SW 1271 (cell line): Measurements from ENCODE around the gene HPDL.
"Not testable (repeated sequence)": the region's sequence is repeated elsewhere in the genome, so short reads cannot be mapped to it uniquely, and the experiment has no call there.

Experiments
- DNase-seq, 2 experiments: peaks; one replicate each; lab custom pipeline; 2025; lab: John Stamatoyannopoulos, UW

HPDL gene

GRCh38 chr1:45326627-45327623 is at the start of gene HPDL:
Gene HPDL (plus strand): TSS chr1:45326895. CDS start chr1:45327149, 254 bp downstream.
- DNase-seq, result peak in 1 of 2 experiments; percentile 19

- no peak for DNase-seq
Observed at GRCh38 chr1:45282351-45282750, 44.3 kb upstream of the HPDL start.

- not testable (repeated sequence) for DNase-seq
Observed at GRCh38 chr1:45284858-45285257, 41.8 kb upstream of the HPDL start.

- DNase-seq, result not testable (repeated sequence)
Observed at GRCh38 chr1:45286521-45286920, 40.2 kb upstream of the HPDL start.

- not testable (repeated sequence) for DNase-seq
Observed at GRCh38 chr1:45291002-45291401, 35.7 kb upstream of the HPDL start.

- DNase-seq, result no peak
Observed at GRCh38 chr1:45291716-45292115, 35.0 kb upstream of the HPDL start.

GRCh38 chr1:45297666-45298356 is 28.9 kb upstream of the HPDL start:
- DNase-seq, result no peak

GRCh38 chr1:45299296-45299695 is 27.4 kb upstream of the HPDL start:
- DNase-seq, result no peak

- DNase-seq, result peak in 1 of 2 experiments; percentile 64
Observed at GRCh38 chr1:45299981-45300668, 26.6 kb upstream of the HPDL start.

- no peak for DNase-seq
Observed at GRCh38 chr1:45300669-45300997, 26.1 kb upstream of the HPDL start.

- DNase-seq, result no peak
Observed at GRCh38 chr1:45302505-45303150, 24.1 kb upstream of the HPDL start.

GRCh38 chr1:45303520-45304310 is 23.0 kb upstream of the HPDL start:
- DNase-seq, result peak; percentile 71 to 98

- DNase-seq, result no peak
Observed at GRCh38 chr1:45304311-45305081, 22.2 kb upstream of the HPDL start.

GRCh38 chr1:45305231-45305630 is 21.5 kb upstream of the HPDL start:
- no peak for DNase-seq

GRCh38 chr1:45306319-45306718 is 20.4 kb upstream of the HPDL start:
- no peak for DNase-seq

- DNase-seq, result no peak
Observed at GRCh38 chr1:45306905-45307304, 19.8 kb upstream of the HPDL start.

- no peak for DNase-seq
Observed at GRCh38 chr1:45314266-45314665, 12.4 kb upstream of the HPDL start.

GRCh38 chr1:45317166-45317565 is 9.5 kb upstream of the HPDL start:
- DNase-seq, result no peak

GRCh38 chr1:45319761-45320160 is 6.9 kb upstream of the HPDL start:
- DNase-seq, result no peak

GRCh38 chr1:45321444-45321843 is 5.3 kb upstream of the HPDL start:
- DNase-seq, result no peak
